Activated CD4-positive, alpha-beta T cell treated with anti-CD3 and anti-CD28 coated beads, Interleukin-2, amount 50 U/mL, for 24 hours (primary cell): ENCODE data around the gene NCF2.

Source experiments
- DNase-seq, 2 donors: peaks; one replicate each; pipeline ENCODE4 v3.0.0-alpha.2; 2020; ENCODE audit warnings: low read depth in 1 of 2, low spot score in 1 of 2

Gene NCF2

DNA sequence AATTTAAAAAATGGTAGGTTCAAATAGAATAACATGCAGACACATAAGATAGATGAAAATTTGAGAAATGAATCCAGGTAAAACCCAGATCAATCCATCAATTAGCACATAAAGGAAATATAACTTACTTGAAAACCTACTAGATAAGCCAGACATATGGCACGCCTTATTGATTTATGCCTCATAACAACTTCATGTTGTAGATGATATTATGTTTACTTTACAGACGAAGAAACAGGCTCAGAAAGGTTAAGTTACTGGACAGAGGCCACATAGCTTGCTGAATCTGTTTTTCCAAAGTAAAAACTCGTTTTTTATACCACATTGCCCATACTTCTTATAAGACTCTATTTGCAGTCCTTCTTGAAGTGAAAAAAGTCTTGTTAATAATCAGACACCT, 22.1 kb upstream of the NCF2 start:
- DNase-seq: no peak

DNA sequence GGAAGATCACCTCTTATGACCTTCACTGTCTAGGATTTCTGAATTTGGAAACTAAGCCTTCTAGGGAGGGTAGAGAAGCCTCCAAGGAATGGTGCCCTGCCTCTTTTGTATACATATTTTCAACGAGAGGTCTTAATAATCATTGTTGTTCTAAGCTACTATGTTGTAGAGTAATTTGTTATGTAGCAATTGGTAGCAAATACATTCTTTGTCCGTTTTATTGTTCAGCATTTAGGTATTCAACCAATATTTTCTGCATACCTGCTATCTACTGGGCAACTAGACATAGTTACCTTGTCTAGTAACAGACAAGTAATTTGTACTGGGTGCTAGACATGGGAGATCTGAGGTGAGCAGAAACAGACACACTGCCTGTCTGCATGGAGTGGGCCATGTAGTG, 20.8 kb upstream of the NCF2 start:
- DNase-seq: no peak

DNA sequence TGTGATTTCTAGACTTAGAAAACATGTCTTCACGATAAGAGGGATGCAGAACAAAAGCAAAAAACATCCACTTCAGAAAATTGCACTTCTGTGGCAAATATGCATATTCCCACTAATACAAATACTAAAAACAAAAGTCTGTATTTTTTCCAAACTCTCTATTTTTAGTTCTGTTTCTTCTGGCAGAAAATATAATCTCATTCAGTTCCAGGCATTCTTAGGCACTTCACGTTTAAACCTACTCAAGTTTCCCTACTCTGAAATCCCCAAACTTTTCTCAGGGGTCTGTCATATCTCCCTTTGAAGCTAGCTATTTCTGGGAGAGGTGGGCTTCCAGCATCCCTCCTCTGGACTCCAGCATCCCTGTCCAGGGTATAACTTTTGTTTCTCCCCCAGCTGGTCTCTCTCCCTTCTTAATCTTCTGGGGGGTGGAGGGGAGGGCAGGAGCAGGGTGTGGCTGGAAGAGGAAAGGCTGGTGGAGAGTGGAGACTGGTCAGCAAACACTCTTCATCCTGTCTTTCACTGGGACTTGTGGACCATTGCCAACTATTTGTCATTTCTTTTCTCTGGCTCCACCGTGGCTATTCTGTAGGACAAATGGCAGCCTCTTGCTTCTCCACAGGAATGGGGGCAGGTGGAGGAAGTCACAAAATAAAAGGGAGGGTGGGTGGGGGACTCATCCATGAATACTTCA, 19.6 kb upstream of the NCF2 start:
- no peak for DNase-seq

DNA sequence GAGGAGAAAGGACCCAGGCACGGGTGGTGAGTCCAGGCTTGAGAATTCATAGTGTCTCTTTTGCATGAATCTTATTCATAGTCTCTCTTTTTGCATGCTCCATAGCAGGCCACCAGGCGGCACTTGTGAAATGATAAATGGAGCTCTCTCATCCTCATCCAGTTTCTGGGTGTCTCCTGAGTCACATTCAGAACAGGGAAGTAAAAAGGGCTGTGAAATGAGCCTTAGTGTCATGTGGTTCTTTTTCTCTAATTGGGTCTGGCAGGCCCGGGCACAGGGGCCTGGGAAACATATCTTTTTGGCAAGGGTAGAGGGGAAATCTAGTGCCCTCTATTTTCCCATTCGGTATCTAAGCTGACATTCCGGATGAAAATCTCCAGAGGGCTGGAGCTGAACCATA, 19.1 kb upstream of the NCF2 start:
- DNase-seq: no peak

DNA sequence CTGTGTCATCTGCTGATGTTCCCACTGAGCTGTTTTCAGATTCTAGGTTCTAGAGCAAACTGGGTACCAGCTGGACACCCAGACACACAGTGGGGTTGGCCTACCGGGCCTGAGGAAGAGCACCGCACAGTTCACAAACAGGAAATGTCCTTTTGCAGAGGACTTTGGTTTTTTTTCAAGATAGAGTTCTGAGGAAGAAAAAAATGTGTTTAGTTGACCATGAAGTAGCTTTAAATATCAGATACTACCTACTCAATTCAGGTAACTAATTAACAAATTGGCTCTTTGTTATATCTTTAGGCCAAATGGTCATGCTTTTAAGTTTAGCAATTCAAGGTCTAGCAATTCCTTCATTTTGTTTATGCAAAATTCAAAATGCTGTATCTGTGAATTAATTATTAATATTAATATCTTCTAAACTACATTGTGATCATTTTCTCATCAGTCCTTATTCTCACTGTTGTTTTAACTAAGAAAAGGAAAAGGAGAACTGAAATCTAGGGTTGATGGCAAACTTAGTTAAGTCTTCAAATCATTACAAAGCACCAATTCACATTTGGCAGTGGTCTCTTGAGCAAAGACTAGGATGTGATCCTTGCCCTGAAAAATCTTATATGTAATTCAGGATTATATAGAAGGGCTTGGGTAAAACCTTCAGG, 17.2 kb upstream of the NCF2 start:
- no peak for DNase-seq

DNA sequence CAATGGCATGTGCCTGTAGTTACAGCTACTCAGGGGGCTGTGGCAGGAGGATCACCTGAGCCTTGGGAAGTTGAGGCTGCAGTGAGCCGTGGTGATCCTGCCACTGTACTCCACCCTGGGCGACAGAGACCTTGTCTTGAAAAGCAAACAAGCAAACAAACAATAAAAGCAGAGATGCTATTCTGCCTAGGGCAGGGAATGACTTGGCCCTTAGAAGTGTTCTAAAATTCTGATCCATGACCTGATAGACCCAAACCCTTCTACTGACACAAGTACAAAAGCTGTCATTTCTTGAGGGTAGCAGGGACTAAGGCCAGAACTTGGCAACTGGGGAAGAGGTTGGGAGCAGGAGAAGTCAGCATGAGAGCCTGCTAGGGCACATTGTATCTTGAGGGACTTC, 15.6 kb upstream of the NCF2 start:
- DNase-seq: no peak

DNA sequence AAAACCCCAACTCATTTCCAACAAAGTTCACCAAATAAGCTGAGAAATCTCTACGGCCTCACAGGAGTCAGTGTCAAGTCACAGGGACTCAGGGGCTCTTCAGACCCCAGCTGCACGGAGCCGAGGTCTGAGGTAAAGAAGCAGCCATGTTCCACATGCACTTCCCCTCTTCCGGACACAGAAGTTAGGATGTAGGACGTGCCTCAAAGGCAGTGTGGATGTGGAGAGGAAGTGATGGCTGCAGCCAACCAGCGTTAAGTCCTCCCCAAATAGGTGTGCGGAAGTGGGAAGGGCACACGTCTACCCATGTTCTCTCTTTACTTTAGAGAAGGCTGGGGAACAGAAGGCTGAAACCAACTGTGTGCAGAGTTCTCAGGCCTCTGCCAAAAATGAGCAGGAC, 14.6 kb upstream of the NCF2 start:
- no peak for DNase-seq

DNA sequence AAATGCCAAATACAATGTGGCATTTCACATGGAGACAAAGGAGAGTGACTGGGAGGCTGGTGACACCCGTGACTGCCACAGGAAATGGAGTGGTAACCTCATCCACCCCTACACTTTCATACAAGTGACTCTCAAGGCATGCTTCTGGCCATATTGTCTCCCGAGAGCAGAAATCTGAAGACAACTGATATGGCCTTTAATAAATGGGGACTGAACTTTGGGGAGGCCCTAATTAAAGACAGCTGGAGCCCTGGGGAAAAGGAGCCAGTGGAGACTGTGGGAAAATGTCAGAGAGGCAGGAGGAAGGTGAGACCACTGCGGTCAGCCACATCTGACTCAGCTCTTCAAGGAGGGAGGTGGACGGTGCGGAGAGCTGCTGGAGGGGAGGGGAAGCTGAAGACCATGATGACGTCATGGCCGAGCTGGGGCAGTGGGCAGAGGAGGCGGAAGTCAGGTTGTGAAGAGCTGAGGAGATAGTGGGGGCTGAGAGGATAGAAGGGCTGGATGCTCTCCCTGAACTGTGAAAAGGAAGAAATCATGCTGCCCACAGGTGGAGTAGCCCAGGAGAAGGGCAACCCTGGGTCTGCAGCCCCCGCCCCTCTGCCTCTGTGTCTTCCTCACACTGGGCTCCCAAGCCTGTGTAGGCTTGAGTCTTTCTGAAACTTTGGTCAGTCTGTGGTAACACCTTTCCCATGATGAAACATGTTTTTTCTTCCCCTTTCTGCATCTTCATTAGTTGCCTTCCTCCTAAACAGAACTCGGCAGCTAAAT, 14.0 kb upstream of the NCF2 start:
- no peak for DNase-seq

DNA sequence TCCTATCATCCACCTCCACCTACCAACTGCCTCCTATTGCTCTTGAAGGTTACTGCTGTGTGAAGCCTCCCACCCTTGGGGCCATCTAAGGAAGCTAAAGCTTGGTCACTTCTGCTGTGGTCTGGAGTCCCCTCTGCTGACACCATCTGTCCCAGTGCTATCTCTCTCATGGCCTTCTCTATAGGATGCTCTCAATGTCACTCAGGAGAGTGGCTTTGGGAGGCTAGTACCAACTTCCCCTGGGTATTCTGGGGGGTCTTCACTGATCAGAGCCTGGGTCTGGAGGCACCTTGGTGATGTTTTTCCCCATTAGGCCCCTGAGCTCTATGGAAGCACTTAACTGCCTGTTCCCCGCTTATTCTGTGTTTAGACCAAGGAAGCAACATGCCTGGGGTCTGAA, 12.3 kb upstream of the NCF2 start:
- DNase-seq: no peak

DNA sequence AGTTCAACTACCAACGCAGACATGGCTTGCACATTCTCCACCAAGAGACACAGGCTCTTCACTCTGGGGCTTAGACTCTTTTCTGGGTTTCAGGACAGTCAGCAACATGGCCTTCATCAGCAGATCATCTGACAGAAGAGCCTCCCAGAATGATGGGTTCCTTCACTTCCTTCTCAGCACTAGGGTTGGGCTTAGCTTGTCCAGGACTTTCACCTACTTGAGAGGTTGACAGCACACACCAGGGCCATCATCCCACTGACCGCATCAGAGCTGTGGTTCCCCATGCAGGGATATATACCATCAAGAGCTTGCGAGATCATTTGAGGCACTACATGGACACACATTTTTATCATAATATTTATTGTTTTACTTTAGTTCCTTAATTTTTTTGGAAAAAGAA, 10.4 kb upstream of the NCF2 start:
- no peak for DNase-seq

DNA sequence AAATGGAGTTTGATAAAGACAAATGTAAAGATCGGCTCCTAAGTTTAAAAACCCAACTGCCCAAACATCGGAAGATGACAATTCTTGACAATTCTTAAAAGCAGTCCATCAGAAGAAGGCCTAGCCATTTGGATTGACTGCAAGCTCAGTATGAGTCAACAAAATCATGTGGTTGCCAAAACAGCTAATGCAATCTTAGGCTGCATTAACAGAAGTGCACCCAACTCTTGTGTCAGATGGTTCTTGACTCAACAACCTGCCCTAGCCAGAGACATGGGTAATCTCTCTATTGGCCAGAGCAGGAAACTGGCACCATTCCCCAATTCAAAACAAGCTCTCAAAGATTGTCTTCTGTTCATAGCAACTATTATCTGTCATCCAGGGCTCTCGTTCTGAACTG, 9.9 kb upstream of the NCF2 start:
- no peak for DNase-seq

DNA sequence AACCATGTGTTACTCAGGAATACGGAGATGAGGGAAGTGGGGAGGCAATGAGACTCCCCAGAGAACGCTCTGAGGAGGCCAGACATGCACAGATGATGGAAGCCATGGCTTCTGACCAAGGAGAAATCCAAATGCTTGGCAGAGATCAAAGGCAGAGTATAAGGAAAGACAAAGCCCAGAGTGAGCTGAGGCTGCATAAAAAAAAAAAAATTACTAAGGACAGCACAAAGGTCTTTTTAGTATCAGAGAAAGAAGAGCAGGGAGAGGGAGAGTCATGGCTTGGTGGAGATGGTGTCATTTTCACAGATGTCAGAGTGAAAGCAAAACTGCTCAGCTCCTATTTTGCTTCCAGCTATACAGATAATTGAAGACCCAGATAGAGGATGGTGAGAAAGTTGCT, 8.1 kb upstream of the NCF2 start:
- no peak for DNase-seq

DNA sequence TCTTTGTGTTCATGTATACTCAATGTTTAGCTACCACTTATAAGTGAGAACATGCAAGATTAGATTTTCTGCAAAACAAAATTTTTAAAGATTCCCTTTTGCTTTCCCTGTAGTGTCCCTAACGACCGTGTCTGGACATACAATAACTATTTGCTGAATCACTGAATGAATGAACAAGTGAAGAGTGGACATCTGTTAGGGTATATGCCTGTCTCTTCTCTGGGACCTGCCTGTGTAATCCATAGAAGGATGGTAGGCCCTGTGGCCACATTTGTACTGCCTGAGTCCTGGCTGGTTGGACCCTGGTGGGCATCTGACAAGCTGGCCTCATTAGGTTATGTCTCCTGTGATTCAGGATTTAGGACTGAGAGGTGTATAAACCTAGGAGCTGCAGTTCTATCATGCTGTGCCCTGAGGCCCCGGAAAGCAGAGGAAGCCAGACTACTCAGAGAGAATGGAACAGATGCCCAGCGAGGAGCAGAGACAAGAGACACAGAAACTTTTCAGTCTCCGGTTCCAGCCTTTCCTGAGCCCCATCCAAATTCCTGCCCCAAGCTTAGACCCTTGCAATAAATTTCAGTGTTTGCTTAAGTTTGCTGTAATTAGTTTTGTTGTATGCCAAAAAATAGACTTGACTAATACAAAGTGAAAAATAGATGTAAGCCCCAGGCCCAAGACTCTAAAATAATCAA, 7.5 kb upstream of the NCF2 start:
- no peak for DNase-seq

DNA sequence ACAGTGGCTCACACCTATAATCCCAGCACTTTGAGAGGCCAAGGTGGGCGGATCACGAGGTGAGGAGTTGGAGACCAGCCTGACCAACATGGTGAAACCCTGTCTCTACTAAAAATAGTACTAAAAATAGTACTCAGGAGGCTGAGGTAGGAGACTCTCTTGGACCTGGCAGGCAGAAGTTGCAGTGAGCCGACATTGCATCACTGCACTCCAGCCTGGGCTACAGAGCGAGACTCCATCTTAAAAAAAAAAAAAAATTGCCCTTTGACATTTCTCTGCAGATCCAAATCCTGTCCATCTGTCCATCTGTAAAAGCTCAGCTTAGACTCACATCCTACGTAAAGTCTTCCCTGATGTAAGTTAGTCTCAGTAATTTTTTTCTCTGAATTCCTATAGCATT, 6.2 kb upstream of the NCF2 start:
- DNase-seq: no peak

DNA sequence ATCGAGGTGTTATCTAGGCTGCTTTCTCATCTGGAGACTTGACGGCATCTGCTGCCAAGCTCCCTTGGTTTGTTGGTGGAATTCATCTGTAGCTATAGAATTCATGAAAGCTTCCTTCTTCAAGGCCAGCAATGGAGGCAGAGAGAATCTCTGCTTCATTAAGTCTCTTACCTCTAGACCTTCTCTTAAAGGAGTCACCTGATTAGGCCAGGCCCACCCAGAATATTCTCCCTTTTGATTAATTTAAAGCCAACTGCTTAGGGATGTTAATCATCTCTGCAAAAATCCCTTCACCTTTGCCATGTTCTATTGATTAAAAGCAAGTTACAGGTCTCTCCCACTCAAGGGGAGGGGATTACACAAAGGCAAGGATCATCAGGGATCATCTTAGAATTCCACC, 5.3 kb upstream of the NCF2 start:
- no peak for DNase-seq

DNA sequence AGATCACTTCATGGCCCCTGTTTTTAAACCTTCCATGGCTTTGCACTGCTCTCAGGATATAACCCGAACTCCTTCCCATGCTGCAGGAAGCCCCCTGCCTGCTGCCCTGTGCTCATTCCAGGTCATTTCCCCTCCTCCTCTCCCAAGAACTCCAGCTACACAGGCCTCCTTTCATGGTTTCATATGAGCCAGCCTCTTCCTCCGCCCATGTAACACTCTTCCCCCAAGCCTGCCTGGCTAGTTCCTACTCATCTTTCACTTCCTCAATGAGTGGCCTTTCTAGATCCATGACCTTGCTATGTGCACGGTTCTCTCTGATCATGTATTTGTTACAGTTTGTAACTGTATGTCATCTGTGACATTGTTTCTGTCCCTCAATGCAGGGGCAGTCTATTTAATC, 3.1 kb upstream of the NCF2 start:
- DNase-seq: no peak

DNA sequence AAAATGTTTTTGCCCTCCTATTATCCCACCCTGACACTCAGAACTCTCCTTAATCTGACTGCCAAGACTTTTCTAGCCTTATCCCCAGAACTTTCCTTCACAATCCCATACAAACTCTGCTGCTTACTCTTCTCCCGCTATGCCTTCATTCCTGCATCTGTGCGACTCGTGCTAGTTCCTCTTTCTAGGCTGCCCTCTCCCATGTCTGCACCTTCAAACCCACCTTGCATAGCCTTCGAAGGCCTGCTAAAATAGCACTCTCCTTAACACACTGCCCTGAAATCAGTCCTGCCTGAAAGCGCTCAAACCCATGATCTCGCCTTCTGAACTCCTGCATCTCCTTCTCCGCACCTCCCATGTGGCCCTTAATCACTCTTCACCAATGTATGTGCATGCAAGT, 2.5 kb upstream of the NCF2 start:
- DNase-seq: no peak

DNA sequence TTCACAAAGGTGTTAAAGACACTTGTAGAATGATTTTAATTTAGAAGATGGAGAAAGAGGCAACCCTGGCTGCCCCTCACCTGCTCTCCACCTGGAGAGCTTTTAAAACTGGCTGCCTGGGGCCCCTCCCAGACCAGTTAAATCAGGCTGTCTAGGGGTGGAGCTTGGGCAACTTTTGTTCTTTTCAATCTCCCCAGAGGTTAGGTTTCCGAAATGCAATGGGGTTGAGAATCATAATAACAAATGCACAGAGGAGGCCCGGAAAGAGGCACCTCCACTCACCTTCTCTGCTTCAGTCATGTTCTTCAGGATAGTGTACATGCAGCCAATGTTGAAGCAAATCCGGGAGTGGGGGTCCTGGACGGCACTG, 400 bp downstream of the NCF2 start:
- no peak for DNase-seq

DNA sequence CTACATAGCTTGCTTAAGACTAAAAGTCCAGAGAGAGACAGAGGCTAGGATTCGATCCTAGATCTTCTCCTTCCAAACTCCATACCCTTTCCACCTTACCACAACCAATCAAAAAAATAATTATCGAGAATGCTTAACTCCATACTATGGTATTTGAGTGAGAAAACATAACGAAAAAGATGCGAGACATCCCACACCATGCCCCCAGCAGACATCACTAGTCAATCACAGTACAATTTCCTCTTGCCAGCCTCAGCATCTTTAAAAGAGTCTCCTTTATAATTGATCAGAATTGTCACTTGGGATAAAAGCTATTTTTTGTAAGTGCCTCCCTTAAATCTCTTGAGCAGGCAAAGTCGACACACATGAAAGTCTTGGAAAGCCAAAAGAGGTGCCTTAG, 875 bp downstream of the NCF2 start:
- no peak for DNase-seq

DNA sequence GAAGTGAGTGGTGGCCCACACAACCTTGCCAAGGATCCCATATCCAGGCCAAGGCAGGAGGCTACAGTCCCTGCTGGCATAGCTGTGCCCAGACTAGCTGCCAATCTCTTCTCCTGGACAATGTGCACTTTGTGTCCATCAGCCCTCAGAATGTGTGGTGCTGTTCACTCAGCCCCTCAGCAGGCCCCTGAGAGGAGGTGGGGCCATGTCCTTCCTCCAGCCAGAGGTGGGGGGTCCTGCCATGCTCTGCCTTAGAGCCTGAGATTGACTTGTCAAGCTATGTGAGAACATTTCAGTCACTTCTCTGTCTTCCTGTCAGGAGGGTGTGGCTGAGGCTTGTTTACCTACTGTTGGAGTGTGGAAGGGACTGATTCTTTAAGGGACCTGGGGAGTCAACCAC, 1.4 kb downstream of the NCF2 start:
- DNase-seq: no peak

DNA sequence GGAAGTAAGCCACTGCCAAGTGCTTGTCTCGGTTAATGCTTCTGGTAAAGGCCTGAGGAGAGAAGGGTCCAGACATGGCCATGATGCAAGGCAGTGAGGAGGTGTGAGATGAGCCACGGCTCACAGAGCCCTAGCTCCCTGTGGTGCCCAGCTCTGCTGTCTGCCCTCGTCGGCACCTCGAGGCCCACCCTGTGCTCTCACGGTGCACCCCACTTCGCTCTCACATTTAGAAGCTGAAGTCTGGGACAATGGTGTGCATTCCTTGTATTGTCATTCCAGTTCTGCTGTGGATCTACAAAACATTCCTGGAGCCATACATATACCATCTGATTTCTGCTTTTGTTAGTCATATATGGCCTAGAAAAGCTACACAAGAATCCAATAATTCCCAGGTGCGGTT, 3.3 kb downstream of the NCF2 start:
- no peak for DNase-seq

DNA sequence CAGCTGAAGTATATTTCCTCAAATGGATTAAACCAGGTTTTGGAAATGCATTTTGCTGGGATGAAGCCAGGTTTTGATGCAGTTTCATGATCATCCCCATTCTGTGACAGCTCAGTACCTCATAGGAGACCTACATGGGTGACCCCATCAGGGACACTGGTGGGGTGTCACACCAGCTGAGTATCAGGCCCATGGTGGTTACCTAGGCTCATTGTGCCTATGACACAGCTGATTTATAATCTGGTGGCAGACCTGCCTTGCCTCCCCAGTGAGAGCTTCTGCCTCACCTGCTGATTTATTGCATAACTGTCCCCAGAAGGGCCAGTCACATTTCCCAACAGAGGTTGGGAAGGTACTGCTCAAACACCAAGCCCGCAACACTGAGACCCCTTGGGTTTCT, 3.8 kb downstream of the NCF2 start:
- DNase-seq: no peak
